ENCODE results near the gene EPAS1.

EPAS1 gene

GRCh38 chr2:46302005-46302695 is 4.9 kb downstream of the EPAS1 start:
- no peak for DNase-seq (ENCODE audit: low read depth)

DNA sequence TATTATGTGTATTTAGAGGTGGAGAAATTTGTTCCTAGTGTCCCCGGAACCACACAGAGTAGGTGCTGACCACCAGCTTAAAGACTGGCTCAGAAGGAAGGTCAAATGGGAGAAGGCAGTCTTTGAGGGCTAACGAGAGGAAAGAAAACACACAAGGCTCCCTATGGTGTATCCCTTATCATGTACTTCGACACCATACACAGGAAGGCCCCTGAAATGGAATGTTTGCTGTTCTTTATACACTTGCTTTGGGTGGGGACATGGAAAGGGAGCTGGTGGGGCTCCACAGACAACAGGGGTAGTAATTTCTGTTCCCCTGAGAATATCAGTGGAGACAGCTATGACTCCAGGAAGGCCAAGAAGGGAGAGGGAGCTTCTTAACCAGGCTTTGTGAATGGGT is 6.0 kb downstream of the EPAS1 start:
- no peak for DNase-seq (ENCODE audit: low read depth)

DNA sequence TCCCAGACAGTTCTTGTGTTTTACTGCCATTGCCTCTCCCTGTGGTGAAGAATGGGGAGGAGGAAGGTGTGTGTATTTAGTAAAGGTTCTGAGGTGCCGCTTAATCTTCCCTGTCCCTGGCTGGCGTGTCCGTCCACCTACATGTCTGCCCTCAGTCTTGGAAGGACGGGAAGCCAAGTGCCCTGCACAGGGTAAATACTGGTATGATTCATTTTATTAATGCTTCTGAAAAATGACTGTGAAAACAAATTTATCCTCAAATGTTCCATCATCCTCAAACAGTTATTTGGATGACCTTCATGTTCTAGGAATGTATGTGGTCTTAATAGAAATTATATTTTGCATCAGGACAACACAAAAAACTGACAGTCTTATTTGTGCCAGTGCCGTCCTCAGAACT is 6.6 kb downstream of the EPAS1 start:
- DNase-seq (ENCODE audit: low read depth): no peak

DNA sequence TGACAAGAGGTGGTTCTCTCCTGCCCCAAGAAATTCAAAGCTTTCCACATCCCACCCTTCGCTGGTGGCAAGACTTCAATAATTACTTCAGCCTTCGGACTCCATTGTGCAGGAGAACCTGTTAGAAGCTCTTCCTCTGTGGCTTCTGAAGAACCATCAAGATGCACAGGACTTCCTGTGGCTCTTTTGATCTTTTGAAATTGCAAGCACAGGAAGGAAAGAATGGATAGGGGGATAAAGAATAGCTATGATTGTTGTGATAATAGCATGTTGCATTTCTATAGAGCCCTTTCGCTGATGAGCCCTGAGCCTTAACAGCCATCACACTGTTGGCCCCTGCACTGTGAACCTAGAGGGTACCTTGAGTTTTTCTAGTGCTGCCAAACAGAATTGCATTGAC is 7.4 kb downstream of the EPAS1 start:
- no peak for DNase-seq (ENCODE audit: low read depth)

DNA sequence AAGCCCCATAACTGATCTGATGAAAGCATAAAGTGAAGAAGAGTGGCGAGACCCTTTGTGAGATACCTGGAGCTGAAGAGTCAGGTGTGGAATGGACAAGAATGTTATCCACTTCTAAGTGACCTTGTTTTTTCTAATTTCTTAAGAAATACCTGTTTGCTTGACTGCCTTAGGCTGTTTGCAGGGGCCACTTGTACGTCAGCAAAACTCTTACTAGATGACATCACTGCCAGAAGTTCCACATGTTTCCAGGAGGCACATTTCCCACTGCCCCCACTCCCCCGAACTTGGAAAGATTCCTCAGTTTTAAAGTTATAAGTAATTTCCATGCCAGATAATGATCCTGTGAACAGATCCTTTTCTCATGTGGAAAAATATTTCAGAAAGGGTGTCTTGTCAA is 8.0 kb downstream of the EPAS1 start:
- no peak for DNase-seq (ENCODE audit: low read depth)

DNA sequence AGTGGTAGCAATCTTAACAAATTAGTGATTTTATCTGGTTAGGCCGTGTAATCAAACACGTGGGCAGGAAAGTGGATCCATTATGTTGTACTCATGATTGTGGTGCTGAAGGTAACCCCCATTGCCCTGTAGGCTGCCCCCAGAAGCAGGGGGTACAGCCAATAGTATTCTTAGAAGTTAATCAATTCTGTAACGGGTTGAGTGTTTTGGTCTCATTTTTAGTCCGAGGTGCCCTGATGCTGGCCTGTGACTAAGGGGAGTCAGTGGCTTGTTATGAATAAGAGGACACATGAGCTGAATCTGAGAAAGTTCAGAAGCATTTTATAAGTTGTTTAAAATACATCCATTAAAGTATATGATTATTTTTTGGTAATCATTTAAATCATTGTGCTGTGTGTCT is 8.6 kb downstream of the EPAS1 start:
- no peak for DNase-seq (ENCODE audit: low read depth)

DNA sequence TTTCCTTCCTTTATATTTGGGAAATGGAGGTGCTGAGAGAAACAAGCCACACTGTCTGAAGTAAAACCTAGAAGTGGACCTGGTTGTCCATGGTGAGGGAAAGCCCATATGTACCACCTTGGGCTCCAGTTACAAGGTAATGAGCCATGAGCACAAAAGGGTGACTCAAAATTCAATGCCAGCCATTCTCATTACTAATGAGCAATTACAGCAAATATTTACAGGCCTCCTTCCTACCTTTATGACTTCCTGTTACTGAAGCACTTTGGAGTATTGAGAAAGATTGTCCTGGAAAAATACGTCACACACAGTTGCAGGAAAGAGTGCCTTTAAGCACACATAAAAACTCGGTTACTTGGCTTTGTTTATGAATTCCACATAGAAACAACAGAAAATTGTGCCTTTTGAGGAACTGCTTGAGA is 9.1 kb downstream of the EPAS1 start:
- DNase-seq (ENCODE audit: low read depth): no peak

GRCh38 chr2:46306988-46307655 is 9.9 kb downstream of the EPAS1 start:
- no peak for DNase-seq (ENCODE audit: low read depth)

DNA sequence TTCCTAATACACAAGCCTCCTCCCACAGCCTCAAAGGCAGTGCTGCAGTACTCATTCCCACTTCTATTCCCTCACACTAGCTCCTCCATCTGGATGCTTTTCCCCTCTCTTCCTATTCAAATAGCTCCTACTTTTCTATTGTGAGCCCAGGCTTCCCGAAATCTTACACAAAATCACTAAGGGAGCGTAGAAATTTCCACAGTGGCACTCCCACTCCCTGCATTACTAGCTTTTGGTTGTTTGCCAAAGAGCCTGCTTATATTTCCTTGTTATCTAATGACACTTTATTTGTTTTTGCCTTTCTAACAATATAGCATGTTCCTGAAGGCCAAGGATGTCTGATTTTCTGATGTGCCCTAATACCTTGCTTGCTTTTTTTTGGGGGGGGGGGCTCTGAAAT is 10.9 kb downstream of the EPAS1 start:
- no peak for DNase-seq (ENCODE audit: low read depth)

GRCh38 chr2:46308629-46309028 is 11.4 kb downstream of the EPAS1 start:
- no peak for DNase-seq (ENCODE audit: low read depth)

DNA sequence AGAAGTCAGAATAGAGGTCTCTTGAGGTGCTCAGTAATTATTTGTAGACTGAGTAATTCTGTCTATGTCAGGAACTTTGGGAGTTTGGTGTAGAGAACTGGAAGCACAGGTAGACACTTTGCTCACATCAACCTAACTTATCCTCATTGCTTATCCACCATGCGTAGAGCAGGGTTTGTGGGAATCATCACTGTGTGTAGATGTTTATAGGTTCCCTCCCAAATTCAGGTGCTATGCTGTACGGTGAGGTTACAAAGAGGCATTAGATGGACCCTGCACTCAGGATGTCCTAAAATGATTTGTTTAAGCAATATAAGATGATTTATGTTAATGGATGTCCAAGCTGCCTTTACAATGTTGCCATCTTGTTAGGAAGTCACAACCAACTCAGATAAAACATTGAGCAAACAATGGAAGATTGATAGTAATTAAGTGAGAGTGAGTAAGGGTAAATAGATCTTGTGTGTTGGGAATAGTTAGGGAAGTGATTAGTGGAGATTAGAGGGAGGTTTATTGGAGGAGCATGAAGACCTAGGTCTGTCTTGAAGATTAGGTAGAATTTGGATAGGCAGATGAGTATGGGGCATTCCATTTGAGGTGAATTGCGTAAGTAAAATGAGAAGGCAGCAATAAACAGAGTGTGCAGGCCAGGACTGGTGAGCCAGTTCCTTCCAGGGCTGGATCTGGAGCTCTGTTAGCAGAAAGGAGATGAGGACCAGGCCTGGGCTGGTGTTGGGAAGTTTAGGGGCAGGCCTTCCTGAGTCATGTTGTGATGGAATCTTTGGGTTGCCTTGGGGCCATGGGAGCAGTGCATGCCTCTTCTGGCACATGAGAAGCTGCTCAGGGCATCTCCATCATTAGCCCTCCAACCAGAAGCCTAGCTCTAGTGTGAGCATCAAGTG is 12.1 kb downstream of the EPAS1 start:
- DNase-seq (ENCODE audit: low read depth): no peak

- no peak for DNase-seq (ENCODE audit: low read depth)
Observed at GRCh38 chr2:46310446-46310845, 13.2 kb downstream of the EPAS1 start.

- no peak for DNase-seq (ENCODE audit: low read depth)
Observed at GRCh38 chr2:46311651-46312223, 14.5 kb downstream of the EPAS1 start.

DNA sequence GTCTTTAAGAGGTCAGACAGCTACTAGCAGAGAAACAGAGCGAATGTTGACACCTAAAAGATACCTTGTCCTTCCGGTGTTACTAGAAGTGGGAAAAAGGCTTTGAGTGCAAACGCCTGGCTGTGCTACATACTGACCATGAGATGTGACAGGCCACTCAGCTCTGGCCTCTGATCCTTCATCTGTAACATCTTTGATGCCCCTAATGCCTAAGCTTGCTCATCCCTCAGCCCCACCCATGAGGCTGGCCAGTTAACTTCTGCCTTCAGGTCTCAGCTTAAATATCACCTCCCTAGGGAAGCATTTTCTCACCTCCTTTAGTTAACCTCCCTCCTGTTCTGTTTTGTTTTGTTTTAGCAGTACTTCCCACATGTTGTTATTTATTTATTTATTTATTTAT is 15.9 kb downstream of the EPAS1 start:
- DNase-seq (ENCODE audit: low read depth): no peak

DNA sequence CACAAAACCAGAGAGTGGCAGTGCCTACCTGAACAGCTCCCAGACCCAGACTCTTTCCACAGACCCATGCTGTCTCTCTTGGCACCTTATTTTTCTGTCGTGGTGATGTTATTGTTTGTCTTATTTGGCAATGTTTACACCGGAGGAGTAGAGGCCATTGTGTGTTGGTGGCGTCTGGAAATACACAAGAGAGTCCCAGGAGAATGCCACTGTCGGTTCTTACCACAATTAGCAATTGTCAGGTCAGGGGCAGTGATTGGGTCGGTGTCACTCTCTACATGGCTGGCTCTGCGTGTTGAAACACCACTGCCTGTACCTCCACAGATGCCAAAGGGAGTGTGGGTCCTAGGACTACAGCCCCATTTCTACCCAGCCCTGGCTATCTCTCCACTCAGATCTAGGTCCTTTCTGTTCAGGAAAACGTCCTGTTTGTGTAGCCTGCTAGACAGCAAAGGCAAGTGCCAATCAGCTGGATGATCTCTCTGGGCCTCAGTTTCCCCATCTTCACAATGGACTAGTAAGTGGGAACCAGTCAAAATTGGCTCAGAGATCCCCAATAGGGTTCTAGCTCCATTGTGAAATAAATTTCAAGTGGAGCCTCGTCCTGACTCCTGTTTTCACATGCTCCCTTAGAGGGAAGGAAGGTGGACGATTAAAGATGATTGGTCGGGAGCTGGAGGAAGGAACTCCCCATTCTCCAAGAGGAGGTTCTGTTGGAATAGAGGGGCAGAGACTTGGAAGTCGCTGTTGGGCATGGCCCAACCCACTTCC is 17.0 kb downstream of the EPAS1 start:
- DNase-seq (ENCODE audit: low read depth): no peak

GRCh38 chr2:46315103-46315890 is 18.1 kb downstream of the EPAS1 start:
- peak; percentile 94 for DNase-seq (ENCODE audit: low read depth)

- DNase-seq (ENCODE audit: low read depth): no peak
Observed at GRCh38 chr2:46317094-46317486, 19.9 kb downstream of the EPAS1 start.

- DNase-seq (ENCODE audit: low read depth): no peak
Observed at GRCh38 chr2:46318579-46319460, 21.6 kb downstream of the EPAS1 start.

- no peak for DNase-seq (ENCODE audit: low read depth)
Observed at GRCh38 chr2:46319711-46320110, 22.5 kb downstream of the EPAS1 start.

GRCh38 chr2:46320141-46320567 is 22.9 kb downstream of the EPAS1 start:
- DNase-seq (ENCODE audit: low read depth): no peak

All from GM04503 (cell line).